Calu3 (cell line): ENCODE results near the gene HDGFL3. TPM values are rescaled to one million over a fixed set of nuclear protein-coding genes. Genes with fewer than 3 reads are reported as not detected.
A peak's percentile ranks its signal among the peaks of the same experiment; 100 is the strongest.

ENCODE experiments used
- Bru-seq: library from RNA; stranded (reverse); fragments of 400-500 nt; gene quantifications from one replicate; lab custom pipeline; 2021; lab: Mats Ljungman, UMichigan
- BruChase-seq, 2 experiments: library from RNA; stranded (reverse); fragments of 400-500 nt; gene quantifications; one replicate each; lab custom pipeline; 2021; lab: Mats Ljungman, UMichigan
- BruUV-seq: library from RNA; stranded (reverse); fragments of 400-500 nt; replicated peaks from 2 replicates; lab custom pipeline; 2021; lab: Mats Ljungman, UMichigan
- CTCF ChIA-PET: fragments of 300-600 bp; sonication (Branson Sonifier 250); formaldehyde crosslinking; loops from one replicate; lab custom pipeline; 2022; ENCODE audit warnings: antibody characterized with exemption; lab: Charles Lee
- DNase-seq: peaks from one replicate; pipeline ENCODE4 v3.0.0; 2022
- H3K27ac Mint-ChIP-seq: one replicate; pipeline ENCODE4 v1.8.0; 2022; ENCODE audit warnings: mixed read lengths; ENCODE audit not compliant: unreplicated experiment
- H3K27me3 Mint-ChIP-seq: one replicate; pipeline ENCODE4 v1.8.0; 2022; ENCODE audit warnings: mixed read lengths; ENCODE audit not compliant: unreplicated experiment
- H3K36me3 Mint-ChIP-seq: one replicate; pipeline ENCODE4 v1.8.0; 2022; ENCODE audit warnings: mild to moderate bottlenecking, moderate library complexity, mixed read lengths; ENCODE audit not compliant: insufficient read depth, unreplicated experiment
- H3K4me1 Mint-ChIP-seq: one replicate; pipeline ENCODE4 v1.8.0; 2022; ENCODE audit warnings: mild to moderate bottlenecking, low read depth, mixed read lengths; ENCODE audit not compliant: unreplicated experiment
- H3K4me3 Mint-ChIP-seq: one replicate; pipeline ENCODE4 v1.8.0; 2022; ENCODE audit warnings: mild to moderate bottlenecking, low read depth, moderate library complexity, mixed read lengths; ENCODE audit not compliant: unreplicated experiment
- H3K9me3 Mint-ChIP-seq: one replicate; pipeline ENCODE4 v1.8.0; 2022; ENCODE audit warnings: low read depth, mixed read lengths; ENCODE audit not compliant: unreplicated experiment
- intact Hi-C: fragments of 100-400 bp; cut with micrococcal nuclease; formaldehyde crosslinking; loops from one replicate; pipeline ENCODE4 v1.10.0; 2022; ENCODE audit not compliant: unreplicated experiment
- long read RNA-seq: library from polyadenylated mRNA; stranded (forward); transcript quantifications from one replicate; pipeline ENCODE4 v2.0.0, GENCODE V29; 2022
- total RNA-seq: library from RNA; stranded (reverse); gene quantifications from 2 replicates; pipeline ENCODE4 v1.2.3, GENCODE V29; 2022
- TF ChIP-seq, protein P1 (sequence below): fragments of 200-600 bp; IDR thresholded peaks from one replicate; pipeline ENCODE4 v1.8.0; 2022; ENCODE audit warnings: antibody characterized with exemption; ENCODE audit not compliant: unreplicated experiment

The HDGFL3 gene
- total RNA-seq, result 62.9 and 69.4 TPM in 2 replicates
- percentile 87 among the genes with signal in this experiment for Bru-seq, nascent RNA
- BruChase-seq, experiment 1, labeled RNA remaining after a 6-hour chase, result percentile 81 among the genes with signal in this experiment
- percentile 76 among the genes with signal in this experiment for BruChase-seq, experiment 2, labeled RNA remaining after a 2-hour chase
- long read RNA-seq, full-length matches to known transcripts, result 121 of 156 reads
- long read RNA-seq, partial matches to known transcripts, result 16 of 156 reads
- long read RNA-seq, other reads (novel, unspliced or antisense), result 19 of 156 reads

GRCh38 chr15:83207660-83208366, at the start of gene HDGFL3:
Gene HDGFL3 (minus strand): TSS chr15:83207823. CDS start chr15:83207414, 409 bp downstream.
- no peaks in the 10 kb centered on the region for H3K27me3 Mint-ChIP-seq
- intact Hi-C loops, result loop anchor here (5.0 kb wide), 2 partner anchors 141 to 196 kb away; partner anchors contain the start of genes BTBD1 and C15orf40
- H3K4me1 Mint-ChIP-seq, result peaks cover 29% of the 10 kb centered on the region
- CTCF ChIA-PET, result interaction anchor here (0.6 kb wide), 1 partner anchor 839 kb away, joined by 7 read pairs; no protein-coding TSS in a partner anchor
- DNase-seq, result peak; percentile 62
- peaks cover 13% of the 10 kb centered on the region for H3K36me3 Mint-ChIP-seq
- no TSS peak for BruUV-seq
- peak within 1 kb of the TSS; percentile 90 for H3K27ac Mint-ChIP-seq
- TF ChIP-seq, protein P1, sequence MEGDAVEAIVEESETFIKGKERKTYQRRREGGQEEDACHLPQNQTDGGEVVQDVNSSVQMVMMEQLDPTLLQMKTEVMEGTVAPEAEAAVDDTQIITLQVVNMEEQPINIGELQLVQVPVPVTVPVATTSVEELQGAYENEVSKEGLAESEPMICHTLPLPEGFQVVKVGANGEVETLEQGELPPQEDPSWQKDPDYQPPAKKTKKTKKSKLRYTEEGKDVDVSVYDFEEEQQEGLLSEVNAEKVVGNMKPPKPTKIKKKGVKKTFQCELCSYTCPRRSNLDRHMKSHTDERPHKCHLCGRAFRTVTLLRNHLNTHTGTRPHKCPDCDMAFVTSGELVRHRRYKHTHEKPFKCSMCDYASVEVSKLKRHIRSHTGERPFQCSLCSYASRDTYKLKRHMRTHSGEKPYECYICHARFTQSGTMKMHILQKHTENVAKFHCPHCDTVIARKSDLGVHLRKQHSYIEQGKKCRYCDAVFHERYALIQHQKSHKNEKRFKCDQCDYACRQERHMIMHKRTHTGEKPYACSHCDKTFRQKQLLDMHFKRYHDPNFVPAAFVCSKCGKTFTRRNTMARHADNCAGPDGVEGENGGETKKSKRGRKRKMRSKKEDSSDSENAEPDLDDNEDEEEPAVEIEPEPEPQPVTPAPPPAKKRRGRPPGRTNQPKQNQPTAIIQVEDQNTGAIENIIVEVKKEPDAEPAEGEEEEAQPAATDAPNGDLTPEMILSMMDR, result no peak
- no peaks in the 10 kb centered on the region for H3K9me3 Mint-ChIP-seq
- no peak within 1 kb of the TSS for H3K4me3 Mint-ChIP-seq

- Mint-ChIP-seq H3K36me3 (no peaks in the 10 kb centered on the region), H3K27ac (no peak overlapping the region), H3K9me3 (no peaks in the 10 kb centered on the region), H3K4me3 (no peak overlapping the region), H3K27me3 (peaks cover 92% of the 10 kb centered on the region), H3K4me1 (no peaks in the 10 kb centered on the region)
- intact Hi-C loops, result no loop called here
- no peak for DNase-seq
- CTCF ChIA-PET, result no interaction called here
- BruUV-seq, result no TSS peak
- TF ChIP-seq, protein P1, result no peak
These were observed 43.2 kb upstream of the HDGFL3 start for GRCh38 chr15:83250781-83251180.

GRCh38 chr15:83249030-83249343, 41.4 kb upstream of the HDGFL3 start:
- TF ChIP-seq, protein P1, result no peak
- no peak overlapping the region for H3K4me3 Mint-ChIP-seq
- CTCF ChIA-PET, result interaction anchor here (0.6 to 3.6 kb wide), 13 partner anchors 13 to 323 kb away, joined by 3 to 85 read pairs (median 5); partner anchors contain the start of genes C15orf40 and SH3GL3
- peaks cover 92% of the 10 kb centered on the region for H3K27me3 Mint-ChIP-seq
- no TSS peak for BruUV-seq
- no peak overlapping the region for H3K27ac Mint-ChIP-seq
- no peaks in the 10 kb centered on the region for H3K36me3 Mint-ChIP-seq
- H3K4me1 Mint-ChIP-seq, result no peaks in the 10 kb centered on the region
- H3K9me3 Mint-ChIP-seq, result peaks cover 3% of the 10 kb centered on the region
- intact Hi-C loops, result no loop called here
- DNase-seq, result no peak

DNA sequence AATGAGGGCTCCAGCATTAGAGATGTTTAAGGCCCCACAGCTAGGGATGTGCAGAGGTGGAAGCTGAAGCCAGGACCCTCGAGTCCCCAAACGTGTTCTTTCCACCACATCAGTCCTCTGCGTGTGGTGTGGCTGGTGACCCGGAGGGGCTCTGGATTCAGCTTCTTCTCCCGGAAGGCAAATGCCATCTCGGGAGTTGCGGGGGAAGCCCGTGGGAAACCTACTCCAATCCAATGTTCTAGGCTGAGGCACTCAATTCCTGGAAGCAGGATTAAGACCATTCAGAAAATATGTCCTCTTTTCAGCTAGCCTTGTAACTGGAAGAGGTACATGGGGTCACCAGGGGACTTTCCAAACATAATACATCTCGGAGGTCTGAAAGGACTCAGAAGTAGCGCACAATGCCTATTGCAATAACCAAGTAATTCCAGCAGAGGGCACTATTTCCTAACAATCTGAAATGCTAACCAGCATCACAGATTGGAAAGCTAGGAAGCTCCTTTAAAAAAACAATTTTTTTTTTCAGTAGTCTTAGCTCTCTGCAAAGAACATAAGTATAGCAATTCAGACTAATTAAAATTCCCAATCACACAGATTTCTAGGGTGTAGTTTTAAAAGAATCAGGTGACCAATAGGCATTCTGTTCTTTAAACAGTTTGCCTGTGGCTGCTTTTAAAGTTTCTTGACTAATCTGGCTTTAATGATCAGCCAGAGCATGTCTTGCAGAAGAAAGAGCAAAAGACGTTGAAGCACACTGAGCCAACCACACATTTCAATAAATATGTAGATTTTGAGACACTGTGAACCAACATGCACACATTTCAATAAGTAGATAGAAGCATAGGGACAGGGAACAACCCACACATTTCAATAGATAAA, 40.8 kb upstream of the HDGFL3 start:
- H3K4me1 Mint-ChIP-seq, result no peaks in the 10 kb centered on the region
- BruUV-seq, result no TSS peak
- TF ChIP-seq, protein P1, result peak; percentile 90
- no peaks in the 10 kb centered on the region for H3K36me3 Mint-ChIP-seq
- H3K9me3 Mint-ChIP-seq, result peaks cover 3% of the 10 kb centered on the region
- intact Hi-C loops, result loop anchor here (1.0 kb wide), 3 partner anchors 132 to 311 kb away; no protein-coding TSS in a partner anchor
- CTCF ChIA-PET, result interaction anchor here (0.6 to 3.6 kb wide), 15 partner anchors 13 to 324 kb away, joined by 3 to 85 read pairs (median 5); partner anchors contain the start of genes C15orf40 and SH3GL3
- peaks cover 92% of the 10 kb centered on the region for H3K27me3 Mint-ChIP-seq
- DNase-seq, result peak; percentile 54
- no peak overlapping the region for H3K4me3 Mint-ChIP-seq
- no peak overlapping the region for H3K27ac Mint-ChIP-seq
